ENCODE data around the gene COMMD10.

DNA sequence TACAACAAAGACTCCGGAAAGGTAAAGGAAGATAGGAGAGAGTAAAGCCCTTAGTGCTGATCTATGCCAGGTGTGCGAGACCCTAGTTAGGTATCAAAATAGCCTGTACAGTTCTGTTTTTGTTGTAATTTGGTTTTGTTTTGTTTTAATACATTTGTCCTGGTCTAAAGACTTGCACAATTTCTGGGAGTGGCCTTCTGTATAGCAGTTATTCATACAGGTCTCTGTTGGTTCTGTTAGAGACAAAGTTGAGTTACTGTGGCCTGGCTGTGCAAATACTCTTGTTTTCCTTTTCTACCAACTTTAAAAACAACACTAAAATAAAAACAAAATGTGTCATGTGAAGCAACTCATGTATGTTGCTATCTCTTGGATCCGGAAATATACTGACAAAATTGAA, 163.6 kb downstream of the COMMD10 start:
- TF ChIP-seq, protein P1, sequence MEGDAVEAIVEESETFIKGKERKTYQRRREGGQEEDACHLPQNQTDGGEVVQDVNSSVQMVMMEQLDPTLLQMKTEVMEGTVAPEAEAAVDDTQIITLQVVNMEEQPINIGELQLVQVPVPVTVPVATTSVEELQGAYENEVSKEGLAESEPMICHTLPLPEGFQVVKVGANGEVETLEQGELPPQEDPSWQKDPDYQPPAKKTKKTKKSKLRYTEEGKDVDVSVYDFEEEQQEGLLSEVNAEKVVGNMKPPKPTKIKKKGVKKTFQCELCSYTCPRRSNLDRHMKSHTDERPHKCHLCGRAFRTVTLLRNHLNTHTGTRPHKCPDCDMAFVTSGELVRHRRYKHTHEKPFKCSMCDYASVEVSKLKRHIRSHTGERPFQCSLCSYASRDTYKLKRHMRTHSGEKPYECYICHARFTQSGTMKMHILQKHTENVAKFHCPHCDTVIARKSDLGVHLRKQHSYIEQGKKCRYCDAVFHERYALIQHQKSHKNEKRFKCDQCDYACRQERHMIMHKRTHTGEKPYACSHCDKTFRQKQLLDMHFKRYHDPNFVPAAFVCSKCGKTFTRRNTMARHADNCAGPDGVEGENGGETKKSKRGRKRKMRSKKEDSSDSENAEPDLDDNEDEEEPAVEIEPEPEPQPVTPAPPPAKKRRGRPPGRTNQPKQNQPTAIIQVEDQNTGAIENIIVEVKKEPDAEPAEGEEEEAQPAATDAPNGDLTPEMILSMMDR (optimal IDR thresholded peaks at IDR 0.05 in 1 of 3, IDR thresholded peaks at IDR 0.05 in 1 of 3, conservative IDR thresholded peaks at IDR 0.05 in 1 of 3; ENCODE audit: extremely low read depth in 1 of 3, insufficient read depth in 2 of 3, low read length in 3 of 3) = no peak
- no peak for TF ChIP-seq EZH2 (IDR thresholded peaks at IDR 0.05; ENCODE audit: low read length)
